ENCODE data around the gene CACNG8.

Gene CACNG8

DNA sequence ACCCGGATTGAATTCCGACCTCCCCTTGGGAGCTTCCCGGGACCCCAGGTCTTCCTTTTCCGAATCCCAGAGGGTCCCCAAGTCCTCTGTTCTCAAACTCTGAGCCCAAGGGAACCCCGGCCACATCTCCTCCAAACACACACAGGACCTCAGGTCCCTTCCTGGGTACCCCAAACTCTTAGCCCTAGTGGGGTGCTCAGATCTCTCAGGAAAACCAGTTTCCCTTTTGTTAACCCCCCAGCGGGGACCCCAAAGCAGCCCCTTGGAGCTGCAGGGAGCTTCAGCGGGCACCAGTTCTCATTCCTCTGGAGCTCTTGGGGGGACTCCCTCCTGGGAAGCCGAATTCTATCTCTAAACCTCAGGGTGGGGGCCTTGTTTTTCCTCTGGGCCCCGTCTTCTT is 29.5 kb downstream of the CACNG8 start:
- DNase-seq, result no peak

- DNase-seq, result no peak
These were observed 30.1 kb downstream of the CACNG8 start for GRCh38 chr19:53992815-53993214.

GRCh38 chr19:53993448-53993847 is 30.7 kb downstream of the CACNG8 start:
- no peak for DNase-seq

- DNase-seq, result no peak
These were observed 32.1 kb downstream of the CACNG8 start for GRCh38 chr19:53994811-53995210.

DNA sequence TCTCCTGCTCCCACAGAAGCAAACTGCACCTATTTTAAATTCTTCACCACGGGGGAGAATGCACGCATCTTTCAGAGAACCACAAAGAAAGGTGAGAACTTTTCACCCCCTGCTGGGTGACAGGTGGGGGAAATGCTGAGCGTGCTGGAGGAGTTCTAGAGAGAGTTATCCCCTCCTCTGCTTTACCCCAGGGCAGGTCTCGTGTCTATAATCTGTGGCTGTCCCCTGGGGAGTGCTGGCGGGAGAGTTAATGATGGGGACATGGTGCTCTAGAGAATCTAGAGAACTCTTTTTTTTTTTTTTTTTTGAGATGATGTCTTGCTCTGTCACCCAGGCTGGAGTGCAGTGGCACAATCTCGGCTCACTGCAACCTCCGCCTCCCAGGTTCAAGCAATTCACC is 35.5 kb downstream of the CACNG8 start:
- no peak for DNase-seq

GRCh38 chr19:53999694-54000093 is 37.0 kb downstream of the CACNG8 start:
- DNase-seq, result no peak

DNA sequence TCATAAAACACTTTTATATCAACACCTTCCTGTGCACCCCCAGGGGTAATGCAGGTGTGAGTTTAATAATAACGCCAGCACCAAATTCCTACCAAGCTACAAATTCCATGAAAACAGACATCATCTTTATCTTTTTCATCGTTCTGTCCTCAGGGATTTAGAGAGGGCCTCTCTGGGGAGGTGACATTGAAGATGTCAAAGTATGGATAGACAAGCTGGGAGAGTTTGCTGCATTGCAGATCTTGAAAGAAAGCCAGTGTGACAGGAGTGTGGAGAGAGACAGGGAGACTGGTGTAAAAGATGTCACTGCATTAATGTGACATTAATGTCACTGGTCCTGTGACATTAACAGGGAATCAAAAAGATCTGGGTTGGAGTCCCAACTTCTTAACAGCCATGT is 38.8 kb downstream of the CACNG8 start:
- no peak for DNase-seq

- DNase-seq, result no peak
These were observed 40.0 kb downstream of the CACNG8 start for GRCh38 chr19:54002495-54003315.

DNA sequence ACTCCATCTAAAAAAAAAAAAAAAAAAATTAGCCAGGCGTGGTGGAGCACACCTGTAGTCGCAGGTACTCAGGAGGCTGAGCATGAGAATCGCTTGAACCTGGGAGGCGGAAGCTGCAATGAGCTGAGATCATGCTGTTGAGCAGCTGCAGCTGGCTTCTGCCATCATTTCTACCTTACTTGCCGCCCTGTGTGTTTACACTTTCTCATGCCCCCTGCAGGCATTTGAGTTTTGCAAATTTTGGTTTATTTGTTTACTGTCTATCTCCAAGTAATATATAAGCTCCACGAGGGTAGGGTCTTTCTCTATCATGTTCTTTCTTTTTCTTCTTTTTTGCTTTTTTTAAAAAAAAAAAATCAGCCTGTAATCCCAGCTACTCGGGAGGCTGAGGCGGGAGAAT is 46.7 kb downstream of the CACNG8 start:
- no peak for DNase-seq

- DNase-seq, result no peak
These were observed 47.7 kb downstream of the CACNG8 start for GRCh38 chr19:54010474-54010873.

DNA sequence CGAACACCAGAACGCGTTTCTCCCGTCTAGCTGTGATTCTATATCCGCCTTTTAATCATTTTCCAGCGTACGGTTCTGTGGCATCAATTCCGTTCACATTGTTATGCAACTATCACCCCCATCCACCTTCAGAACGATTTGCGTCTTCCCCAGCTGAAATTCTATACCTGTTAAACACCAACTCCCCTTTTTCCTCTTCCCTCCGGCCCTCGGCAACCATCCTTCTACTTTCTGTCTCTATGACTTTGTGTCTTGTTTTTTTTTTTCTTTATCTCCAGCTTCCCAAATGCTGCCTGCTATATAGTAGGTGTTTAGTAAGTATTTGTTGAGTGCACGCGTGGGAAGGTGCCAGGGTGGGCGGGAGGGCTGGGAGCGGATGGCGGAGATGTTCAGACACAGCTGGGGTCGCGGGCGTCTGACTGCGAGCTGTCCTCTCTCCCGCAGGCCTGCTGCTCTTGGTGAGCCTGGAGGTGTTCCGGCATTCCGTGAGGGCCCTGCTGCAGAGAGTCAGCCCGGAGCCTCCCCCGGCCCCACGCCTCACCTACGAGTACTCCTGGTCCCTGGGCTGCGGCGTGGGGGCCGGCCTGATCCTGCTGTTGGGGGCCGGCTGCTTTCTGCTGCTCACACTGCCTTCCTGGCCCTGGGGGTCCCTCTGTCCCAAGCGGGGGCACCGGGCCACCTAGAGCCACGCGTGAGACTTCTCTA is 48.9 kb downstream of the CACNG8 start:
- DNase-seq, result no peak

- DNase-seq, result no peak
These were observed 51.1 kb downstream of the CACNG8 start for GRCh38 chr19:54013866-54014265.

- DNase-seq, result no peak
These were observed 52.3 kb downstream of the CACNG8 start for GRCh38 chr19:54014920-54015560.

DNA sequence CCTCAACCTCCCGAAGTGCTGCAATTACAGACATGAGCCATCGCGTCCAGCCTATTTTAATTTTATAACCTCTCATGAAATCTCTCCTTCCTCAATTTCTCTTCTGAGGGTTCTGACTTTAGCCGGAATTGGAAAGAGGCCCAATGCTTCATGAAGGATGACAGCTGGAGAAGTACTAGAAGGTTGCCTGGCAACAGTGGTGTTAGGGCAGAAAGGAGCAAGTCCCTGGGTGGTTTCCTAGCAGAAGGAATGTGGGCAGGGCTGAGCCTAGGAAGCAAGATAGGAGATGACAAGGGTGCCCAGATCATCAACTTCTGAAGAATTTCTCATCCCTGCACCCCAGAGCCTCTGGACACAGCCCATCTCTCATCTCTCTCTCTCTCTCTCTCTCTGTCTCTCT is 54.5 kb downstream of the CACNG8 start:
- no peak for DNase-seq

GRCh38 chr19:54021363-54021762 is 58.6 kb downstream of the CACNG8 start:
- DNase-seq, result no peak

- no peak for DNase-seq
These were observed 59.2 kb downstream of the CACNG8 start for GRCh38 chr19:54021932-54022331.

DNA sequence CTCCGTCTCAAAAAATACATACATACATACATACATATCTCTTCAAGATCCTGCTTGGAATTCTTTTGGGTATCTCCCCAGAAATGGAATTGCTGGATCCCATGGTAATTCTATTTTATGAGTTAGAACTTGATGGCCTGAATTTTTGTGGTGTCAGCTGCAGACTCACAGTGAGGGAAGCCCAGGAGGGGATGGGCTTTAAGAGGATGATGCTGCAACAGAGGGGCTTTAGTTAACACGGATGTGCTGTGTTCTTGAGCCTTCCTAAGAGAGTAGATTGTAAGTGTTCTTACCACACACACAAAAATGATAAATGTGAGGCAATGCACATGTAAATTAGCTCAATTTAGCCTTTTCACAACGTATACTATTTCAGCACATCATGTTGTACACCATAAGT is 60.5 kb downstream of the CACNG8 start:
- DNase-seq, result no peak

DNA sequence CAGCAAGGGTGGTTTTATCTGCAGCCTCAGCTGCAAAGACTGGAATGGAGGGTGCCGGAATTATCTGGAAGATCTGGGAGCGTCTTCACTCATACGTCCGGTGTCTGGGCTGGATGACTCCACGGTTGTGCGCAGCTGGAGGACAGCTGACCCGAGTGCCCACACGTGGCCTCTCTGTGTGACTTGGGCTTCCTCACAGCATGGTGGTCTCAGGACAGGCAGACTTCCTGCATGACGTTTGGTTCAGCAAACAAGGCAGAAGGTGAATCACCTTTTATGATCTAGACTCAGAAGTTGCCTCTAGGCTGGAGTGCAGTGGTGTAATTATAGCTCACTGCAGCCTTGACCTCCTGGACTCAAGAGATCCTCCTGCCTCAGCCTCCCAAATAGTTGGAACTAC is 61.9 kb downstream of the CACNG8 start:
- no peak for DNase-seq

GRCh38 chr19:54026656-54027055 is 63.9 kb downstream of the CACNG8 start:
- DNase-seq, result no peak

GRCh38 chr19:54029301-54029700 is 66.6 kb downstream of the CACNG8 start:
- DNase-seq, result no peak

GRCh38 chr19:54029930-54030490 is 67.3 kb downstream of the CACNG8 start:
- peak in 48 of 58 donors; percentile 1 to 73 (median 22) for DNase-seq

Measured in anterior cingulate cortex (tissue), 58 donors.